Activated naive CD4-positive, alpha-beta T cell treated with anti-CD3 and anti-CD28 coated beads for 36 hours (primary cell): ENCODE data around the gene ALDH2. TPM values are rescaled to one million over a fixed set of nuclear protein-coding genes. Genes with fewer than 3 reads are reported as not detected.
A peak's percentile ranks its signal among the peaks of the same experiment; 100 is the strongest.
"Not testable (repeated sequence)": the region's sequence is repeated elsewhere in the genome, so short reads cannot be mapped to it uniquely, and the experiment has no call there.

Source experiments
- CTCF ChIA-PET: fragments of 350-600 bp; sonication (Branson Sonifier 250); formaldehyde crosslinking; loops from one replicate; lab custom pipeline; 2021; ENCODE audit warnings: antibody characterized with exemption; lab: Charles Lee
- DNase-seq: peaks from one replicate; pipeline ENCODE4 v3.0.0-alpha.2; 2020
- H3K27ac Mint-ChIP-seq: one replicate; pipeline ENCODE4 v1.8.0; 2021; ENCODE audit warnings: mild to moderate bottlenecking, mixed read lengths
- H3K27me3 Mint-ChIP-seq: one replicate; pipeline ENCODE4 v1.8.0; 2021; ENCODE audit warnings: low read depth, mixed read lengths
- H3K36me3 Mint-ChIP-seq: one replicate; pipeline ENCODE4 v1.8.0; 2021; ENCODE audit warnings: low read depth, mixed read lengths
- H3K4me1 Mint-ChIP-seq: one replicate; pipeline ENCODE4 v1.8.0; 2021; ENCODE audit warnings: low read depth, mixed read lengths
- H3K4me3 Mint-ChIP-seq: one replicate; pipeline ENCODE4 v1.8.0; 2021; ENCODE audit warnings: mild to moderate bottlenecking, moderate library complexity, mixed read lengths
- H3K9me3 Mint-ChIP-seq: one replicate; pipeline ENCODE4 v1.8.0; 2021; ENCODE audit warnings: mixed read lengths
- intact Hi-C: fragments of 100-400 bp; cut with micrococcal nuclease; formaldehyde crosslinking; loops from one replicate; pipeline ENCODE4 v1.15.1; 2023
- total RNA-seq, 2 experiments: library from RNA; stranded (reverse); gene quantifications; one replicate each; pipeline ENCODE4 v1.2.3, GENCODE V29; 2021

The ALDH2 gene
- total RNA-seq, 2 experiments from 2014 or later: 4.0 to 4.6 TPM

- H3K27ac Mint-ChIP-seq: no peak overlapping the region
- no peak for DNase-seq
- CTCF ChIA-PET: interaction anchor here (0.5 to 1.7 kb wide), 2 partner anchors 51 to 1918 kb away, joined by 3 to 5 read pairs; no protein-coding TSS in a partner anchor
- H3K36me3 Mint-ChIP-seq: no peaks in the 10 kb centered on the region
- no peak overlapping the region for H3K4me3 Mint-ChIP-seq
- H3K27me3 Mint-ChIP-seq: peaks cover 33% of the 10 kb centered on the region
- no peaks in the 10 kb centered on the region for H3K9me3 Mint-ChIP-seq
- peaks cover 7% of the 10 kb centered on the region for H3K4me1 Mint-ChIP-seq
- intact Hi-C loops: no loop called here
These were observed 5.0 kb upstream of the ALDH2 start for GRCh38 chr12:111761706-111762105.

GRCh38 chr12:111763552-111763951 lies 3.2 kb upstream of the ALDH2 start:
- H3K36me3 Mint-ChIP-seq, H3K27ac Mint-ChIP-seq, intact Hi-C loops, DNase-seq, H3K4me3 Mint-ChIP-seq, H3K9me3 Mint-ChIP-seq: not testable (repeated sequence)
- CTCF ChIA-PET: interaction anchor here (0.6 to 1.8 kb wide), 4 partner anchors 13 to 394 kb away, joined by 3 to 6 read pairs (median 4); partner anchors contain the start of gene PHETA1
- H3K27me3 Mint-ChIP-seq: peaks cover 41% of the 10 kb centered on the region
- peaks cover 16% of the 10 kb centered on the region for H3K4me1 Mint-ChIP-seq

- CTCF ChIA-PET: interaction anchor here (1.1 to 1.8 kb wide), 3 partner anchors 48 to 395 kb away, joined by 4 to 6 read pairs (median 6); partner anchors contain the start of gene PHETA1
- Mint-ChIP-seq H3K27me3 (peaks cover 41% of the 10 kb centered on the region), H3K9me3 (no peaks in the 10 kb centered on the region), H3K4me3 (no peak overlapping the region), H3K27ac (no peak overlapping the region), H3K36me3 (no peaks in the 10 kb centered on the region), H3K4me1 (peaks cover 16% of the 10 kb centered on the region)
- DNase-seq: no peak
- intact Hi-C loops: no loop called here
These were observed 2.5 kb upstream of the ALDH2 start for GRCh38 chr12:111764120-111764821.

- Mint-ChIP-seq H3K9me3 (no peaks in the 10 kb centered on the region), H3K27ac (no peak overlapping the region), H3K36me3 (no peaks in the 10 kb centered on the region), H3K4me1 (peaks cover 16% of the 10 kb centered on the region), H3K27me3 (peaks cover 37% of the 10 kb centered on the region), H3K4me3 (peak overlapping the region; percentile 71)
- intact Hi-C loops: no loop called here
- DNase-seq: no peak
- CTCF ChIA-PET: interaction anchor here (1.1 to 2.6 kb wide), 2 partner anchors 33 to 45 kb away, joined by 3 to 13 read pairs; no protein-coding TSS in a partner anchor
These were observed 827 bp downstream of the ALDH2 start for GRCh38 chr12:111767362-111768158.

- CTCF ChIA-PET: interaction anchor here (0.5 to 2.6 kb wide), 4 partner anchors 8 to 440 kb away, joined by 3 to 13 read pairs (median 4); no protein-coding TSS in a partner anchor
- Mint-ChIP-seq H3K27ac (no peak overlapping the region), H3K4me3 (no peak overlapping the region), H3K4me1 (peaks cover 16% of the 10 kb centered on the region), H3K36me3 (no peaks in the 10 kb centered on the region), H3K9me3 (no peaks in the 10 kb centered on the region), H3K27me3 (peaks cover 32% of the 10 kb centered on the region)
- DNase-seq: no peak
- intact Hi-C loops: no loop called here
These were observed 1.6 kb downstream of the ALDH2 start for GRCh38 chr12:111768159-111768895.

- no peak overlapping the region for H3K27ac Mint-ChIP-seq
- no peak for DNase-seq
- H3K36me3 Mint-ChIP-seq: no peaks in the 10 kb centered on the region
- intact Hi-C loops: no loop called here
- no peak overlapping the region for H3K4me3 Mint-ChIP-seq
- CTCF ChIA-PET: interaction anchor here (0.8 to 2.6 kb wide), 3 partner anchors 9 to 373 kb away, joined by 3 to 13 read pairs (median 3); no protein-coding TSS in a partner anchor
- peaks cover 23% of the 10 kb centered on the region for H3K27me3 Mint-ChIP-seq
- H3K9me3 Mint-ChIP-seq: no peaks in the 10 kb centered on the region
- peaks cover 12% of the 10 kb centered on the region for H3K4me1 Mint-ChIP-seq
These were observed 2.9 kb downstream of the ALDH2 start for GRCh38 chr12:111769599-111769998.

- no peak for DNase-seq
- H3K36me3 Mint-ChIP-seq: no peaks in the 10 kb centered on the region
- CTCF ChIA-PET: no interaction called here
These were observed 7.2 kb downstream of the ALDH2 start for GRCh38 chr12:111773801-111774551.

GRCh38 chr12:111775205-111776193 lies 8.8 kb downstream of the ALDH2 start:
- DNase-seq: no peak
- Mint-ChIP-seq H3K4me1 (peaks cover 6% of the 10 kb centered on the region), H3K4me3 (no peak overlapping the region), H3K36me3 (no peaks in the 10 kb centered on the region), H3K9me3 (no peaks in the 10 kb centered on the region), H3K27ac (no peak overlapping the region), H3K27me3 (peaks cover 4% of the 10 kb centered on the region)
- CTCF ChIA-PET: interaction anchor here (0.6 to 1.3 kb wide), 4 partner anchors 32 to 379 kb away, joined by 3 to 4 read pairs (median 3); no protein-coding TSS in a partner anchor
- intact Hi-C loops: no loop called here

More at GRCh38 chr12:111773801-111774551, 7.2 kb downstream of the ALDH2 start:
- Mint-ChIP-seq H3K27me3 (peaks cover 4% of the 10 kb centered on the region), H3K27ac (no peak overlapping the region), H3K9me3 (no peaks in the 10 kb centered on the region), H3K4me1 (peaks cover 6% of the 10 kb centered on the region), H3K4me3 (no peak overlapping the region)
- intact Hi-C loops: no loop called here

- Mint-ChIP-seq H3K4me1 (peaks cover 6% of the 10 kb centered on the region), H3K27ac (no peak overlapping the region), H3K9me3 (peaks cover 4% of the 10 kb centered on the region), H3K4me3 (no peak overlapping the region), H3K36me3 (no peaks in the 10 kb centered on the region), H3K27me3 (peaks cover 4% of the 10 kb centered on the region)
- CTCF ChIA-PET: no interaction called here
- DNase-seq: no peak
- intact Hi-C loops: no loop called here
These were observed 10.2 kb downstream of the ALDH2 start for GRCh38 chr12:111776836-111777344.

- CTCF ChIA-PET: interaction anchor here (0.6 kb wide), 1 partner anchor 33 kb away, joined by 3 read pairs; no protein-coding TSS in a partner anchor
- H3K27me3 Mint-ChIP-seq: peaks cover 4% of the 10 kb centered on the region
- H3K4me1 Mint-ChIP-seq: peaks cover 6% of the 10 kb centered on the region
- H3K4me3 Mint-ChIP-seq: no peak overlapping the region
- no peak overlapping the region for H3K27ac Mint-ChIP-seq
- intact Hi-C loops: no loop called here
- H3K9me3 Mint-ChIP-seq: peaks cover 4% of the 10 kb centered on the region
- no peak for DNase-seq
- no peaks in the 10 kb centered on the region for H3K36me3 Mint-ChIP-seq
These were observed 10.8 kb downstream of the ALDH2 start for GRCh38 chr12:111777345-111778045.
